Activated T-helper 1 cell treated with anti-CD3 and anti-CD28 coated beads, Interleukin-12 subunit alpha, Interleukin-12 subunit beta, Interleukin-2, Interleukin-4 antibody, amounts not matched to agents 30 ng/mL and 10 ng/mL and 1 ng/mL, durations not matched to agents 14 hours and 24 hours and 36 hours (primary cell): Measurements from ENCODE around the gene ESPL1. TPM values are rescaled to one million over a fixed set of nuclear protein-coding genes. Genes with fewer than 3 reads are reported as not detected.
A peak's percentile ranks its signal among the peaks of the same experiment; 100 is the strongest.

Source experiments
- DNase-seq: peaks from one replicate; pipeline ENCODE4 v3.0.0; 2021; ENCODE audit warnings: low spot score
- H3K27ac Mint-ChIP-seq: one replicate; pipeline ENCODE4 v1.8.0; 2021; ENCODE audit warnings: mild to moderate bottlenecking, mixed read lengths
- H3K27me3 Mint-ChIP-seq: one replicate; pipeline ENCODE4 v1.8.0; 2022; ENCODE audit warnings: mild to moderate bottlenecking, moderate library complexity, mixed read lengths; ENCODE audit not compliant: insufficient read depth
- H3K36me3 Mint-ChIP-seq: one replicate; pipeline ENCODE4 v1.8.0; 2021; ENCODE audit warnings: low read depth, mixed read lengths
- H3K4me1 Mint-ChIP-seq: one replicate; pipeline ENCODE4 v1.8.0; 2021; ENCODE audit warnings: low read depth, mixed read lengths
- H3K4me3 Mint-ChIP-seq: one replicate; pipeline ENCODE4 v1.8.0; 2021; ENCODE audit warnings: mild to moderate bottlenecking, moderate library complexity, mixed read lengths
- H3K9me3 Mint-ChIP-seq: one replicate; pipeline ENCODE4 v1.8.0; 2021; ENCODE audit warnings: mixed read lengths
- intact Hi-C: fragments of 100-400 bp; cut with micrococcal nuclease; formaldehyde crosslinking; loops from one replicate; pipeline ENCODE4 v1.15.1; 2024
- total RNA-seq: library from RNA; stranded (reverse); gene quantifications from 2 replicates; pipeline ENCODE4 v1.2.3, GENCODE V29; 2022

ESPL1 gene
- total RNA-seq, 1 donor from 2014 or later: 61.2 TPM

DNA sequence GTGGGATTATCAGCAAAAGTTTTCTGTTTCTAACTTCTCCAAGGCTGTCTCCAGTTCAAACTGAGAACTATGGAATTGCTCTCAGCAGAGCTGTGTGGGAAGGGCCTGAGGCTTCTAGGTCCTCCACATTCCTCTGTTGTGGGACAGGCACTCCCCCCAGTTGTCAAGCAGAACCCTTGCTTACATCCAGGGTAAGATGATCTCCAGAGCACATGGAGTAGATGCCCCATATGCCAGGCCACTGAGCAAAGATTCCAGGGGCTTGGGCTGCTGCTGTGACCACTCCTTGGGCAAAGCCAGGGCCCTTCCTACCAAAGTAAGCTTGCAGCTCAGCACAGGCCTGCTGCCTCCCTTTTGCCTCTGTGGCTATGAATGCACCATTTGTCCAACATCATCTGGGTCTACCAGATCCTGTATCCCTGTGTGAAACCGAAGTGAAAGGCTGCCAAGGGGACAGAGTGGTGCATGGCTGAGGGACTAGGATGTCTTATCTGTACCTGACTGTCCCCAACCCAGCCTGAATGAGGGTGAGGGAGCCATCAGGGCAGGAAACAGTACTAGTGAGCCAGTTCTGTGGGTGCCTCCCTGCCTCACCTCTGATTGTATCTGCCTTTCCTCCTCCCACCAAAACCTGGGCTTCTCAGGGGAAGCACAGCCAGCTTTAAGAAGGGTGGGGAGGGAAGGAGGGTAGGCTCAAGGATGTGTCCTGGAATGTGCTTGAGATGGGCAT is 13.1 kb upstream of the ESPL1 start:
- Mint-ChIP-seq H3K4me3 (peak overlapping the region; percentile 99), H3K36me3 (peaks cover 29% of the 10 kb centered on the region), H3K27ac (no peak overlapping the region), H3K4me1 (peaks cover 50% of the 10 kb centered on the region), H3K27me3 (no peaks in the 10 kb centered on the region), H3K9me3 (no peaks in the 10 kb centered on the region)
- no peak for DNase-seq
- intact Hi-C loops: no loop called here

DNA sequence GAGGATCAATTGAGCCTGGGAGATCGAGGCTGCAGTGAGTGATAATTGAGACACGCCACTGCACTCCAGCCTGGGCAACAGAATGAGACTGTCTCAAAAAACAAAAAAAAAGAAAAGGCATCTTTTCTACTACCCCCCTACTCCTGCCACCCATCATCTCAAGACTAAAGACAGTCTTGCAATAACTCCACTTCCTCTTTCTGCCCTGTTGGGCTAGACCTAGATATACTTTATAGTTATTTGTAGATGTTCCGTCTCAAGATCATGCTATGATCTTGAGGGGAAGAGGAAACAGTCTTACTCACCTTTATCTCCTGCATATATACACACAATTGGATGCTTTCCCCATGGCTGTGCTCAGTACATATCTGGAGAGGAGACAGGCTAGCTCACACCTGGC is 12.1 kb upstream of the ESPL1 start:
- Mint-ChIP-seq H3K27me3 (no peaks in the 10 kb centered on the region), H3K27ac (peak overlapping the region; percentile 52), H3K4me3 (no peak overlapping the region), H3K9me3 (no peaks in the 10 kb centered on the region), H3K36me3 (peaks cover 29% of the 10 kb centered on the region), H3K4me1 (peaks cover 48% of the 10 kb centered on the region)
- no peak for DNase-seq
- intact Hi-C loops: no loop called here

DNA sequence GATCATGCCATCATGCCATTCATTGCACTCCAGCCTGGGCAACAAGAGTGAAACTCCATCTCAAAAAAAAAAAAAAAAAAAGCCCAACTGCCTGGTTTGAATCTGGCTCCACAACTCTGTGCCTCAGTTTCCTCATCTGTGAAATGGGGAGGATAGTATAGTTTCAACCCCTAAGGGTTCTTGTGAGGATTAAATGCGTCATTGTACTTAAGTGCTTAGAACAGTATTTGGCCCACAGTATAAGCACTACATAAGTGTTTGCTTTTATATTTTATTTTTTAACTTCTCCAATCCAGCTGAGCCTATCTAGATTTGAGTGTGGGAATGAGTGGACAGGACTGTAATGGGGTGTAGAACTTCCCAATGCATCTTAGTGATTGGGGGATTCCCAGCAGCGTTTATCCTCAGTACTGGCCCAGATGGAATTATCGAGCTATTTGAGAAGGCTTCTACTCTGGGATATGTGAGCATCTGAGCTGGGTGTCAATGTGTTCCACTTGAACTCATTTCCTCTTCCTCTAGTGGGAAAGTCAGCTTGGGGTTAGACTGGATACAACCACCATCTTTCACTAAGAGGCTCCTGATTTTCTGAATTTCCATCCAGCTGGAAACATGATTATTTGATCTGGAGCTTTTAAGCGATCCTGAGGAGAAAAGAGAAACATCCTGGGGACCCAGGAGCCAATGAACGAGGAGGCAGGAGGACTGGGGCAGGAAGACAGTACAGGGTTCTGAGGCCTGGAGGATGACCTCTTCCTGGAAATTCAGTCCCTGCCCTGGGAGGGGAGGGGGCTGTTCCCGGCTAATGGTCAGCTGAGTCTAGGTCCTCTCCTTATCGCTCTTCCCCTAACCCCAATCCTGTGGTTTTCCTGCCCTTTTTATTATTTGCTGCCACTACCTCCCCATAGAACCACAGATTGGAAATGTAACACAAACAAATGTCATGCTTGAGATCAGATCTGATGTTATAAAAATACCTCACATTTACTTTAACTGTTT is 9.3 kb upstream of the ESPL1 start:
- Mint-ChIP-seq H3K27me3 (no peaks in the 10 kb centered on the region), H3K36me3 (peaks cover 14% of the 10 kb centered on the region), H3K27ac (no peak overlapping the region), H3K4me3 (no peak overlapping the region), H3K9me3 (no peaks in the 10 kb centered on the region), H3K4me1 (peaks cover 23% of the 10 kb centered on the region)
- intact Hi-C loops: no loop called here
- no peak for DNase-seq

DNA sequence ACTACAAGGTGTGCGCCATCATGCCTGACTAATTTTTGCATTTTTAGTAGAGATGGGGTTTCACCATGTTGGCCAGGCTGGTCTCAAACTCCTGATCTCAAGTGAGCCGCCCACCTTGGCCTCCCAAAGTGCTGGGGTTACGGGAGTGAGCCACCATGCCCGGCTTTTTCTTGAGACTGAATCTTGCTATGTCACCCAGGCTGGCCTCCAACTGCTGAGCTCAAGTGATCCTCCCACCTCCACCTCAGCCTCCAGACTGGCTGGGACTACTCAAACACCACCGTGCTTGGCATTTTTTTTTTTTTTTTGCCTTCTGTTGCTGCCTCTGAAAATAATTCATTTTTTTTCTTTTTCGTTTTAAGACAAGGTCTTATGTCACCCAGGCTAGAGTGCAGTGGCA is 8.2 kb upstream of the ESPL1 start:
- intact Hi-C loops: no loop called here
- peaks cover 8% of the 10 kb centered on the region for H3K36me3 Mint-ChIP-seq
- no peak overlapping the region for H3K4me3 Mint-ChIP-seq
- H3K27me3 Mint-ChIP-seq: no peaks in the 10 kb centered on the region
- H3K27ac Mint-ChIP-seq: no peak overlapping the region
- H3K9me3 Mint-ChIP-seq: no peaks in the 10 kb centered on the region
- DNase-seq: no peak
- H3K4me1 Mint-ChIP-seq: peaks cover 14% of the 10 kb centered on the region

DNA sequence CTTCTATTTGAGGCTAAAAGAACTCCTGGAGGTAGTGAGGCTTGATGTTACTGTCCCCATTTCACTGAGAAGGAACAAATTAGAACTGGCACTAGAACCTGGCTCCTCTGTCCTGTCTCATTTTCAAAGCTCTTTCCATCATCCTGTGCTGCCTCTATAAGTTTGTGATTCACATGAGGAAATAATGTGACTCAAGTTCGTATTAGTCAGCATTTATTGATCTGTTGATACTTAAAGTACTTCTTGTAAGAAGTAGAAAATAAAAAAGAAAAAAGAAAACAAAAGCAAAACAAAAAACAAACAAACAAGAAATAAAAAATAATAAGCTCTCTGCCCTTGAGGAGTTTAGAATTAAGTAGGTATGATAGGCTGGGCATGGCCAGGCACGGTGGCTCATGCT is 2.3 kb upstream of the ESPL1 start:
- H3K27me3 Mint-ChIP-seq: no peaks in the 10 kb centered on the region
- no peaks in the 10 kb centered on the region for H3K9me3 Mint-ChIP-seq
- H3K36me3 Mint-ChIP-seq: peaks cover 6% of the 10 kb centered on the region
- no peak overlapping the region for H3K4me3 Mint-ChIP-seq
- no peak for DNase-seq
- intact Hi-C loops: no loop called here
- H3K27ac Mint-ChIP-seq: no peak overlapping the region
- H3K4me1 Mint-ChIP-seq: peaks cover 33% of the 10 kb centered on the region

DNA sequence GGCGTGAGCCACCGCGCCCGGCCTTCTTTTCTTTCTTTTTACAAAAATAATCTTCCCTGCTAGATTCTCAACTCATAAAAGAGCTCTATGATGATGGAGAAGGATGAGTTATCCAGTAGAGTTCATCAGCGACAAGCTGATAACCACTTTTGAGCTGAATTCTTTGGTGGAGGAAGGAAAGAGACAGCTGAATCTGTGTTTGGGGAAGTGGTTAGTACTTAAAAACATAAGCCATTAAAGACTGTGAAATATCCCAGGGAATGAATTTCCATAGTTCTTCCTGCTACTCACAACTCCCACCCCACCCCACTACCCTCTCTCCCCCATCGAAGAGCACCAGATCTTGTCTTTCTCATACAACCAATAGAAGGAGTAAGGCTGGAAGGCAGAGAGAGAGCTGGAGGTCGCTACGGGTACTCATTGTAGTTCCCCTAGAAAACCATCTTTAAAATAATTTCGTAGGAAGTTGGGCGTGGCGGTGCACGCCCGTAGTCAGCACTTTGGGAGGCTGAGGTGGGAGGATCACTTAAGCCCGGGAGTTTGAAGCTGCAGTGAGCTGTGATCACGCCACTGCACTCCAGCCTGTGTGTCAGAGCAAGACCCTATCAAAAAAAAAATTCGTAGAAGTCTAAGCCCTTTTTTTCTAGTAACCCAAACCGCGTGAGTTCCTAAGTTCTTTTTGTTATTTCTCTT is 647 bp upstream of the ESPL1 start:
- H3K4me1 Mint-ChIP-seq: peaks cover 40% of the 10 kb centered on the region
- peak overlapping the region; percentile 90 for H3K4me3 Mint-ChIP-seq
- H3K36me3 Mint-ChIP-seq: peaks cover 11% of the 10 kb centered on the region
- DNase-seq: peak; percentile 24
- H3K27ac Mint-ChIP-seq: peak overlapping the region; percentile 88
- intact Hi-C loops: no loop called here
- no peaks in the 10 kb centered on the region for H3K9me3 Mint-ChIP-seq
- no peaks in the 10 kb centered on the region for H3K27me3 Mint-ChIP-seq

DNA sequence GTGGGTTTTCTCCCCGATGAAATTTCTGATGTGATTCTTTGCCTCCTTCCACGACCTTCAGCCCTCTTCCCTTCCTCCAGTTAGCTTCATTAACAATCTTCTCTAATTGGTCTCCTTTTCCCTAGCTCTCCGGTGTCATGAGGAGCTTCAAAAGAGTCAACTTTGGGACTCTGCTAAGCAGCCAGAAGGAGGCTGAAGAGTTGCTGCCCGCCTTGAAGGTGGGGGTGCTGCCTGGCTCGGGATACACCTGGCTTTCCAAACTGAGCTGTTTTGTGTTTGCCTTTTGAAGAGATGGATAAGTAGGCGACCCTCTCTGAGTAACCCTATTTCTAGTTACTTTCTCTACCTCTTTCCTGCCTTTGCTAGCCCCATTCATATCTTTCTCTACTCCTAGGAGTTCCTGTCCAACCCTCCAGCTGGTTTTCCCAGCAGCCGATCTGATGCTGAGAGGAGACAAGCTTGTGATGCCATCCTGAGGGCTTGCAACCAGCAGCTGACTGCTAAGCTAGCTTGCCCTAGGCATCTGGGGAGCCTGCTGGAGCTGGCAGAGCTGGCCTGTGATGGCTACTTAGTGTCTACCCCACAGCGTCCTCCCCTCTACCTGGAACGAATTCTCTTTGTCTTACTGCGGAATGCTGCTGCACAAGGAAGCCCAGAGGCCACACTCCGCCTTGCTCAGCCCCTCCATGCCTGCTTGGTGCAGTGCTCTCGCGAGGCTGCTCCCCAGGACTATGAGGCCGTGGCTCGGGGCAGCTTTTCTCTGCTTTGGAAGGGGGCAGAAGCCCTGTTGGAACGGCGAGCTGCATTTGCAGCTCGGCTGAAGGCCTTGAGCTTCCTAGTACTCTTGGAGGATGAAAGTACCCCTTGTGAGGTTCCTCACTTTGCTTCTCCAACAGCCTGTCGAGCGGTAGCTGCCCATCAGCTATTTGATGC is 797 bp downstream of the ESPL1 start:
- peak overlapping the region; percentile 90 for H3K4me3 Mint-ChIP-seq
- DNase-seq: no peak
- peak overlapping the region; percentile 88 for H3K27ac Mint-ChIP-seq
- H3K36me3 Mint-ChIP-seq: peaks cover 11% of the 10 kb centered on the region
- H3K27me3 Mint-ChIP-seq: no peaks in the 10 kb centered on the region
- intact Hi-C loops: loop anchor here (1.0 to 2.0 kb wide), 13 partner anchors 17 to 263 kb away; partner anchors contain the start of genes AAAS, CSAD, EIF4B and MYG1
- peaks cover 43% of the 10 kb centered on the region for H3K4me1 Mint-ChIP-seq
- H3K9me3 Mint-ChIP-seq: no peaks in the 10 kb centered on the region

DNA sequence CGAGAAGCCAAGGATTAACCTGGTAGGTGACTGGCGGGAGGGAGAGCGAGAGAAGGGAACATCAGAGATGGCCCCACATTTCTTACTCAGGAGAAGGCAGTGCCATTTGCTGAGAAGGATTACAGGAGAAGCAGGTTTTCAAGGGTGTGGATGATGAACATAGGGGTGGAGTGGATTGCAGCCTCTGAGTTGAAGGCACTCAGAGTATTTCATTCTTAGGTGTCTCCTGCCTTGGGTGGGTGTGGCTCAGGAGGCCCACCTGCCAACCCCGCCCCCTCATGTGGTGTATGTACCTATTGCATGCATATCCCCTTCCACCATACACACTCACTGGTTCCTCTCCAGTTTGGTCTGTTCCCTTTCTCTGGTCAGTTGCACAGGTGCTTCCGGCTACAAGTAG is 6.3 kb downstream of the ESPL1 start:
- no peaks in the 10 kb centered on the region for H3K9me3 Mint-ChIP-seq
- peaks cover 24% of the 10 kb centered on the region for H3K4me1 Mint-ChIP-seq
- intact Hi-C loops: no loop called here
- no peak for DNase-seq
- peaks cover 40% of the 10 kb centered on the region for H3K36me3 Mint-ChIP-seq
- H3K27ac Mint-ChIP-seq: no peak overlapping the region
- H3K27me3 Mint-ChIP-seq: no peaks in the 10 kb centered on the region
- H3K4me3 Mint-ChIP-seq: no peak overlapping the region

DNA sequence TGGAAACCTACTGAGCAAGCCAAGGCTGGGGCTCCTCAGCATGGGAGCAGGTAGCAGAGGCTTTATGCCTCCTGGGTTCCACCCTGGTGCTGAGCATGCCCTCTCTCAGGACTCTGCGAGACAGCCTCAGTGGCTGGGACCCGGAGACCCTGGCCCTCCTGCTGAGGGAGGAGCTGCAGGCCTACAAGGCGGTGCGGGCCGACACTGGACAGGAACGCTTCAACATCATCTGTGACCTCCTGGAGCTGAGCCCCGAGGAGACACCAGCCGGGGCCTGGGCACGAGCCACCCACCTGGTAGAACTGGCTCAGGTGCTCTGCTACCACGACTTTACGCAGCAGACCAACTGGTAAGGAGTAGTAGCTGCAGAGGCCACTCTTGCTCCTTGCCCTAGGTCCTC is 8.4 kb downstream of the ESPL1 start:
- Mint-ChIP-seq H3K27ac (no peak overlapping the region), H3K4me1 (peaks cover 14% of the 10 kb centered on the region), H3K36me3 (peaks cover 40% of the 10 kb centered on the region), H3K9me3 (no peaks in the 10 kb centered on the region), H3K27me3 (no peaks in the 10 kb centered on the region), H3K4me3 (no peak overlapping the region)
- intact Hi-C loops: no loop called here
- no peak for DNase-seq

DNA sequence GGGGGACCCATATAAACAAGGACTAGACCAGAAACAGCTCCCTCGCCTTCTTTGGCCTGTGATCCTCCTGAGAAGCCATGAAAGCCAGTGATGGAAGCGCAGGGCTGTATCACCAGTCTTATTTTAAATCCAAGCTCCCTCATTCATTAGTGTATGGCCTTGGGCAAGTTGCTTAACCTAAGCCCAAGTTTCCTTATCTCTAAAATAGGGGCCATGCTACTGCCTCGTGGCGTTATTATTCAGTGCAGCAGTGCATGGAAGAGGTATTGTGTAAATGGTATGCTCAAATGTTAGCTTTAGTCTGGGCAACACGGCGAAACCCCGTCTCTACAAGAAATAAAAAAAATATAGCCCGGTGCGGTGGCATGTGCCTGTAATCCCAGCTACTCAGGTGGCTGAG is 9.9 kb downstream of the ESPL1 start:
- Mint-ChIP-seq H3K4me3 (no peak overlapping the region), H3K36me3 (peaks cover 44% of the 10 kb centered on the region), H3K27me3 (no peaks in the 10 kb centered on the region), H3K9me3 (no peaks in the 10 kb centered on the region), H3K27ac (no peak overlapping the region), H3K4me1 (peaks cover 4% of the 10 kb centered on the region)
- no peak for DNase-seq
- intact Hi-C loops: no loop called here

DNA sequence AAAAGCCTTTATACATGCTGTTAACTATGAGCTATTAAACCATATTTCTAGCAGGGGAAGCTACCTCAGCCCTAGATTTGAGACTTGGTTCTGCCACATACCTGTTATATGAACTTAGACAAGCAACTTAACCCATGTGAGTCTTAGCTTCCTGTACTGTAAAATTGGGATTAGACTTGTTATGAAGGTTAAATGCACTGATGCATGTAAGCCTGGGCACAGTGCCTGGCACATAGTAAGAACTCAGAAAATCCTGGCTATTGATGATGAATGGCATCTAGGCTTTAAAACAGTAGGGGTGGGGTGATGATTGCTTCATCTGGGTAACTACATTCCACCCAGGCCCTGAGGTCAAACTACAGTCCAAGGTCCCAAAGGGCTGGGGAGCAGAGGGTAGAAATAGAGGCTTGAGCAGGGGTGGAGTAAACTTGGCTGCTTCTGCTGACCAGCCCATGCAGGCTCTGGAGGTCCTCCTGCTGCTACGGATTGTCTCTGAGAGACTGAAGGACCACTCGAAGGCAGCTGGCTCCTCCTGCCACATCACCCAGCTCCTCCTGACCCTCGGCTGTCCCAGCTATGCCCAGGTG is 11.3 kb downstream of the ESPL1 start:
- Mint-ChIP-seq H3K27ac (no peak overlapping the region), H3K4me3 (no peak overlapping the region), H3K27me3 (no peaks in the 10 kb centered on the region), H3K4me1 (peaks cover 4% of the 10 kb centered on the region), H3K36me3 (peaks cover 50% of the 10 kb centered on the region), H3K9me3 (no peaks in the 10 kb centered on the region)
- no peak for DNase-seq
- intact Hi-C loops: no loop called here
